Activated CD8-positive, alpha-beta memory T cell treated with anti-CD3 and anti-CD28 coated beads for 1 hour (primary cell): ENCODE data around the gene RAD50.

Source experiments
- DNase-seq, 2 donors: peaks; one replicate each; pipeline ENCODE4 v3.0.0-alpha.2; 2020; ENCODE audit warnings: low read depth in 1 of 2; ENCODE audit errors: extremely low read depth in 1 of 2

The RAD50 gene

DNA sequence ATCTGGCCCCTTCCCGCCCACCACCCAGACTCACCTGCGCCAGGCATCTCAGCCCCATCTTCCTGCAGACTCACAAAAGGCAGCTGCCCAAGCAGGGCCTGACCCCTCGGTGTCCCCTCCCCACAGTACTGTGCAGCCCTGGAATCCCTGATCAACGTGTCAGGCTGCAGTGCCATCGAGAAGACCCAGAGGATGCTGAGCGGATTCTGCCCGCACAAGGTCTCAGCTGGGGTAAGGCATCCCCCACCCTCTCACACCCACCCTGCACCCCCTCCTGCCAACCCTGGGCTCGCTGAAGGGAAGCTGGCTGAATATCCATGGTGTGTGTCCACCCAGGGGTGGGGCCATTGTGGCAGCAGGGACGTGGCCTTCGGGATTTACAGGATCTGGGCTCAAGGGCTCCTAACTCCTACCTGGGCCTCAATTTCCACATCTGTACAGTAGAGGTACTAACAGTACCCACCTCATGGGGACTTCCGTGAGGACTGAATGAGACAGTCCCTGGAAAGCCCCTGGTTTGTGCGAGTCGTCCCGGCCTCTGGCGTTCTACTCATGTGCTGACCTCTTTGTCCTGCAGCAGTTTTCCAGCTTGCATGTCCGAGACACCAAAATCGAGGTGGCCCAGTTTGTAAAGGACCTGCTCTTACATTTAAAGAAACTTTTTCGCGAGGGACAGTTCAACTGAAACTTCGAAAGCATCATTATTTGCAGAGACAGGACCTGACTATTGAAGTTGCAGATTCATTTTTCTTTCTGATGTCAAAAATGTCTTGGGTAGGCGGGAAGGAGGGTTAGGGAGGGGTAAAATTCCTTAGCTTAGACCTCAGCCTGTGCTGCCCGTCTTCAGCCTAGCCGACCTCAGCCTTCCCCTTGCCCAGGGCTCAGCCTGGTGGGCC is 103.1 kb downstream of the RAD50 start:
- no peak for DNase-seq

GRCh38 chr5:132661231-132662003 is 104.6 kb downstream of the RAD50 start:
- DNase-seq: no peak

DNA sequence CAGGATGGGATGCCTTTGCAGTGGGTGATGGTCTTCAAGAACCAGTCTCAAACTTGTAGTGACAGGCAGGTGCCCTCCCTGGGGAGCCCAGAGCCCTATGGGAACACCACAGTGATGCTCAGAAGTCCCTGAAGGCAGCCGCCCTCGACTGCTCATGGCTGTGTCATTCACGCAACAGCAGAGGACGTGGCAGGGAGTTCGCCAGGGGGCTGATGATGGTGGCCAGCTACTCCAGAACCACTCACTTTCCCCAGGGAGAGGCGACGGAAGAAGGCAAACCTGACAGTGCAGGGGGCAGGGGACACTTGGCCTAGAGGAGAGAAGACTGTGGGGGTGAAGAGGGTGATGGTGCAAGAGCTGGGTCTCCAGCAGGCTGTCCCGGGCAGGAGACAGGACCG is 105.2 kb downstream of the RAD50 start:
- no peak for DNase-seq

DNA sequence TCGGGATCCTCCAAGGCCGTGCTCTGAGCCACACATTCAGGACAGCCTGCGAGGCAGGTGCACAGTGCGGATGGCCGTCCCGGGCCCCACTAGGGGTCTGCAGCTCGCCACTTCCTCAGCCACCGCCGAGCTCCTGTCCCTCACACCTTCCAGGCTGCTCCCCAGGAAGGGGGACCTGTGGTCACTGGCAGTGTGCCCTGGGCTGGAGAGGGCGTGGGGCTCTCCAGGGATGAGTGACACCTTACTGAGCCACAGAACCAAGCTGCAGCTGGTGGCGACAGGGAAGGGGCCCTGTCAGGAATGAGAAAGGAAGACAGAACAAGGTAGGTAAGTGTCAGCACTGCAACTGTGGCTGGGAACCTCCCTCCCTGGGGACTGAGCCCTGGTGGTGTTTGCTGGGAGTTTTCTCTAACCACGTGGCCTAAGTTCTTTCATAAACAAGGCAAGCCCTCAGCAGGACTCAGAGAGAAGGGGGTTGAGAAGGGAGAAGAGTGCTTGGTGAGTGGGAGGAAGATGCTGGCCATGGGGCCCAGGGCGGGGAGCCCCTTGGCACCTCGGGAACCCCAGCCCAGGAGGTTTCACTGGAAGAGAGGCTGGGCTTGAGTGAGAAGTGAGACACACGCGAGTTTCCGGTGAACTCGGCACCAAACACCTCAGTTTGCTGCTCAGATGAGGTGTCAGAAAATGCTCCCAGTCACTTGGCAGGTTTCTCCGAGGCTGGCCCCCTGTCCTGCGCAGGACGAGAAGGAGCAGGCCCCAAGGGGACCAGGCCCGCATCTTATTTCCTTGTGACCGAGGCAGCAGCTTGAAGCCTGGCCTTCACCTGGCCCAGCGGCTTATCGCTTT is 106.4 kb downstream of the RAD50 start:
- no peak for DNase-seq

DNA sequence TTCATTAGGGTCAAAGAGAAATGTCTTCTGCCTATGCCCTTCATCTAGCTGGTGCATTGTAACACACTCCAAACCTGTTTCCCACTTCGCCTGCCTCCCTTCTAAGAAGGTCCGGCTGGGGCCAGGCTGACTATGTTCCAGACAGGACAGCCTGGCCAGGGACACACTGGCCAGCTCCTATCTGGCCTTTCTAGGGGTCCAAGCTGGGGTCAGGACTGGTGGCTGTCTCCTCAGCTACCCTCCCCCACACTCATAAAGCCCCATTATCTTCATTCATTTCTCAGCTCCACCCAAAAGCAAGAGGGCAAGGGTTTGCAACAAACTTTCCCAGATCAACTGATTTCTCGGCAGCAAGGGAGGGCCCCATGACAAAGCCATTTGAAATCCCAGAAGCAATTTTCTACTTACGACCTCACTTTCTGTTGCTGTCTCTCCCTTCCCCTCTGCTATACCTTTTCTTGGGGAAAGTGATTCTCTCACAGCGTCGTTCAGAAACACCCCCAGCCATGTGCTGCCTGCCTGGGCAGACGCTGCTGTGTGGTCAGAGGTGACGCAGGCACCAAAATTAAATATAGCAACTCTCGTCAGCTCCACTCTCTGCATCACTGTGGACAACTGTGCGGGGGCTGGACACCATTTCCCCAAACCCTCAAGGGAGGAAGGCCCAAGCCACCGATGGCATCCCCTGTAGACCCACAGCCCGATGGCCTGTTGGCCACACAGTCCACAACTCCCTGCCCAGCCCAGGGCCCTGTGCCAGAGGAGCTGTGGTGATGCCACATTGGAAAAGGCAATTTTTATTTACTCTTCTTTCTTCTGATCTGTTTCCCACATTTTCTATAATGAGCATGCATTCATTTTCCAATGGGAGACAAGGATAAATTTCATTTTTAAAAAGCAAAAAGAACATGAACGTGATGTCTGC is 107.3 kb downstream of the RAD50 start:
- DNase-seq: no peak

DNA sequence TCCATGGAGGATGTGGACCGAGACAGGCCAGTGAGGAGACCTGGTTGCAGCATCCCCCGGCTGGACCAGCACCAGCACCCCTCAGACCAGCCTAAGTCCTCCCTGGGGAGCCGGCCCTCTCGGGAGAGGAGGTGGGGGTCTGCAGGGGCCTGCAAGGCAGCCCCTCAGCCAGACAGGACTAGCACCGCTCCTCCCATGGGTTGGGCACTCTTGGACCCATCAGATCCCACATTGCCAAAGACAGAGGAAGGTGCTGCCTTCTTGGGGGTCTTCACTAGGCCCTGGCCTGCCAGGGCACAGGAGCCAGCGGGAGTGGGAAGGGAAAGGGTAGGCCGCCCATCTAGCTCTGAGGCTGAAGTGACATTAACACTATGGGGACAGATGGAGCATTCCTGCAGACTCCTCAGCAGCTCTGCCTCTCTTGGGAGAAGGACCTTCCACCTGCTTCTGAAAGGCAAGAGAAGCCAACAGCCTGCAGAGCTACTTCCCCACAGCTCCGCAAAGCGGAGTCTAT is 108.0 kb downstream of the RAD50 start:
- no peak for DNase-seq

- DNase-seq: no peak
Observed at GRCh38 chr5:132665574-132666080, 108.8 kb downstream of the RAD50 start.

GRCh38 chr5:132666310-132667123 is 109.7 kb downstream of the RAD50 start:
- DNase-seq: no peak

- DNase-seq: no peak
Observed at GRCh38 chr5:132667309-132667708, 110.5 kb downstream of the RAD50 start.

DNA sequence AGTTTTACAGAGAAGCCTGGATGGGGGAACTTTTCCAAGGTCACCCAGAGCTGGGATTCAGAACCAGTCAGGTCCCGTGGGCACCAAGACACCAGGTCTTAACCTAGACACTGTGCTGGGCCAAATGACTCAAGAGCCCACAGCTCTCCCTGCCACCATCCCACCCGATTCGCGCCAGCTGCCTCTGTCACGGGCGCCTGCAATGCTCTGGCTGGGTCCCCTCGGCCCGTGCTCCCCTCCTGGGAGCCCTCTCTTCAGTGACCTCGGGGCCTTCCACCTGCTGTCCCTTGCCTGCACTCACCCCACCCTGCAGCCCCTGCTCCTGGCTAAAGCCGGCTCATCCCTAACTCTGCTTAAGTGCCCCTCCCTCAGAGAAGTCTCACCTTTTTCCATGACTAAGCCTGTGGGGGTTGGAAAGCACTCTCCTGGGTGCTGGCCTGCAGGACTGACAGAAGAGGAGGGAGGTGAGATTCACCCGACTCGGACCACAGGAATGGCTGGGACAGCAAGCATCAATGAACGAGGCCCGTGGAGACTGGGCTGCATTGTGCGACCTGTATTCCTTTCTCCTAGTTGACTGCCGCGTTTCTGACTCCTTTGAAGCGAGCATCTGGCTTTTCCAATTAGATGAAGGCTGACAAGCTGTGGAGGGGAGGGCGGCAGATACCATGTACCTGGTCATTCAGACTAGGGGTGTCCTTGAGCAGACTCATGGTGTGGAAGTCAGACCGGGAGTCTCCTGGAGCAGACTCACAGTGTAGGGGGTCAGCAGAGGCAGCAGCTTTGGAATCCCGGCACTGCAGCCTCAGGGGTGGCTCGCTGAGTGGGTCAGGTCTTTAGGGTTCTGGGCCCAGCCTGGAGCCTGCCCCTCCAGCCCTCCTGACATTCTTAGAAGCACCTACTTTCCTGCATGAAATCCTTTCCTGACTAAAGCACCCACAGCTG is 111.3 kb downstream of the RAD50 start:
- DNase-seq: no peak

GRCh38 chr5:132668706-132669454 is 112.1 kb downstream of the RAD50 start:
- no peak for DNase-seq

DNA sequence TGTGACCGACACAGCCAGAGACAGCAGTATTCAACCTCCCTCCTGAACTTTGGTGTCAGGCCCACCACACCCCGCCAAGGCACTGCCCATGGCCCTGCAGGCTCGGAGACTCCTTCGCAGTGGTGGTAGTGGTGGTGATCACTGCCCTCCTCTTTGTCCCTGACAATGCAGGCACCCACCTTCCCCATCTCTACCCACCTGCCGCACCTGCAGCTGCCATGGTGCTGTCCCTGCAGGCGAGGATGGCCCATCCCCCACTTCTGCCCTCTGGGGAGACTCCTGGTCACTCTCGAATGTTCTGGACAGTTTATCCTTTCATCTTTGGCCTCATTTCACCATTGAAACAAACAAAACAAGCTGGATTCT is 112.7 kb downstream of the RAD50 start:
- no peak for DNase-seq

- no peak for DNase-seq
Observed at GRCh38 chr5:132669966-132670882, 113.4 kb downstream of the RAD50 start.

GRCh38 chr5:132671000-132671399 is 114.2 kb downstream of the RAD50 start:
- DNase-seq: no peak

DNA sequence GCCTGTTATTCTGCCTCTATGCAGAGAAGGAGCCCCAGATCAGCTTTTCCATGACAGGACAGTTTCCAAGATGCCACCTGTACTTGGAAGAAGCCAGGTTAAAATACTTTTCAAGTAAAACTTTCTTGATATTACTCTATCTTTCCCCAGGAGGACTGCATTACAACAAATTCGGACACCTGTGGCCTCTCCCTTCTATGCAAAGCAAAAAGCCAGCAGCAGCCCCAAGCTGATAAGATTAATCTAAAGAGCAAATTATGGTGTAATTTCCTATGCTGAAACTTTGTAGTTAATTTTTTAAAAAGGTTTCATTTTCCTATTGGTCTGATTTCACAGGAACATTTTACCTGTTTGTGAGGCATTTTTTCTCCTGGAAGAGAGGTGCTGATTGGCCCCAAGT is 116.7 kb downstream of the RAD50 start:
- DNase-seq: no peak
